ENCODE results near the gene PNPLA6.

DNA sequence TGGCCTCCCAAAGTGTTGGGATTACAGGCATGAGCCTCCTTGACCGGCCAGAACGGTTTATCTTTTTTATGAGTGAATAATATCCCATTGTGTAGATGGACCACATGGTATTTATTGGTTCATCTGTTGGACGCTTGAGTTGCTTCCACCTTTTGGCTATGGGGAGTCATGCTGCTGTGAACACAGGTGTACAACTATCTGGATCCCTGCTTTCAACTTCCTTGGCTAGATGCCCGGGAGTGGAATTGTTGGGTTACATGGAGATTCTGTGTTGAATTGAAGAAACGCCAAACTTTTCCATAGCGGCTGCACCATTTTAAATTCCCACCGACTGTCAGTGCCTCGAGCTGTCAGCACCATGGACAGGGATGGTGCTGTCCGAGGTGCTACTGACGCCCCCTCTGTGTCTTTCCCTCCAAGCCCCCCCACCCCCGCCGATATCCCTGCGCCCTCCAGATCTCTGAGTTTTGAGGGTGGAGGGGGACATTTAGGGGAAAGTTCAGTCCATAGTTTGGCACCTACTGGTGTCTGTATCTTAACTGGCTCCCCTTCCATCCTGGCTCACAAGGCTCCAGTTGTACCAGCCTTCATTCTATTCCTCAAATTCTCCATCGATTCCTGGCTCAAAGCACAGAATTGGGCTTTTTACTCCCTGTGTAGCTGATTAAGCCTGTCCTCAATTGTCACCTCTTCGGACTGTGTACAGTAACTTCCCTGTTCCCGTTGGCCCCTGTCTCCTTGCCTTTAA lies 27.3 kb downstream of the PNPLA6 start:
- TF ChIP-seq PHF8 (conservative IDR thresholded peaks at IDR 0.05; ENCODE audit: low read depth, low read length): no peak
- TF ChIP-seq, protein P1, sequence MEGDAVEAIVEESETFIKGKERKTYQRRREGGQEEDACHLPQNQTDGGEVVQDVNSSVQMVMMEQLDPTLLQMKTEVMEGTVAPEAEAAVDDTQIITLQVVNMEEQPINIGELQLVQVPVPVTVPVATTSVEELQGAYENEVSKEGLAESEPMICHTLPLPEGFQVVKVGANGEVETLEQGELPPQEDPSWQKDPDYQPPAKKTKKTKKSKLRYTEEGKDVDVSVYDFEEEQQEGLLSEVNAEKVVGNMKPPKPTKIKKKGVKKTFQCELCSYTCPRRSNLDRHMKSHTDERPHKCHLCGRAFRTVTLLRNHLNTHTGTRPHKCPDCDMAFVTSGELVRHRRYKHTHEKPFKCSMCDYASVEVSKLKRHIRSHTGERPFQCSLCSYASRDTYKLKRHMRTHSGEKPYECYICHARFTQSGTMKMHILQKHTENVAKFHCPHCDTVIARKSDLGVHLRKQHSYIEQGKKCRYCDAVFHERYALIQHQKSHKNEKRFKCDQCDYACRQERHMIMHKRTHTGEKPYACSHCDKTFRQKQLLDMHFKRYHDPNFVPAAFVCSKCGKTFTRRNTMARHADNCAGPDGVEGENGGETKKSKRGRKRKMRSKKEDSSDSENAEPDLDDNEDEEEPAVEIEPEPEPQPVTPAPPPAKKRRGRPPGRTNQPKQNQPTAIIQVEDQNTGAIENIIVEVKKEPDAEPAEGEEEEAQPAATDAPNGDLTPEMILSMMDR (IDR thresholded peaks at IDR 0.05; ENCODE audit: control extremely low read depth in 1 of 3, insufficient read depth in 1 of 3, low read depth in 1 of 3, low read length in 3 of 3): no peak
- no peak for TF ChIP-seq ZNF274 (IDR thresholded peaks at IDR 0.05; ENCODE audit: borderline replicate concordance, extremely low read depth, low read length)
- TF ChIP-seq EP300 (IDR thresholded peaks at IDR 0.05; ENCODE audit: borderline replicate concordance in 1 of 2, low read depth in 2 of 2, low read length in 2 of 2): no peak
- TF ChIP-seq EZH2 (IDR thresholded peaks at IDR 0.05; ENCODE audit: low read depth, low read length, severe bottlenecking): no peak
- no peak for TF ChIP-seq TAF1 (IDR thresholded peaks at IDR 0.05; ENCODE audit: low read depth, low read length)
- no peak for TF ChIP-seq POLR2A (IDR thresholded peaks at IDR 0.05; ENCODE audit: control extremely low read depth in 1 of 2, low read depth in 2 of 2, low read length in 2 of 2)
- TF ChIP-seq, protein P2, sequence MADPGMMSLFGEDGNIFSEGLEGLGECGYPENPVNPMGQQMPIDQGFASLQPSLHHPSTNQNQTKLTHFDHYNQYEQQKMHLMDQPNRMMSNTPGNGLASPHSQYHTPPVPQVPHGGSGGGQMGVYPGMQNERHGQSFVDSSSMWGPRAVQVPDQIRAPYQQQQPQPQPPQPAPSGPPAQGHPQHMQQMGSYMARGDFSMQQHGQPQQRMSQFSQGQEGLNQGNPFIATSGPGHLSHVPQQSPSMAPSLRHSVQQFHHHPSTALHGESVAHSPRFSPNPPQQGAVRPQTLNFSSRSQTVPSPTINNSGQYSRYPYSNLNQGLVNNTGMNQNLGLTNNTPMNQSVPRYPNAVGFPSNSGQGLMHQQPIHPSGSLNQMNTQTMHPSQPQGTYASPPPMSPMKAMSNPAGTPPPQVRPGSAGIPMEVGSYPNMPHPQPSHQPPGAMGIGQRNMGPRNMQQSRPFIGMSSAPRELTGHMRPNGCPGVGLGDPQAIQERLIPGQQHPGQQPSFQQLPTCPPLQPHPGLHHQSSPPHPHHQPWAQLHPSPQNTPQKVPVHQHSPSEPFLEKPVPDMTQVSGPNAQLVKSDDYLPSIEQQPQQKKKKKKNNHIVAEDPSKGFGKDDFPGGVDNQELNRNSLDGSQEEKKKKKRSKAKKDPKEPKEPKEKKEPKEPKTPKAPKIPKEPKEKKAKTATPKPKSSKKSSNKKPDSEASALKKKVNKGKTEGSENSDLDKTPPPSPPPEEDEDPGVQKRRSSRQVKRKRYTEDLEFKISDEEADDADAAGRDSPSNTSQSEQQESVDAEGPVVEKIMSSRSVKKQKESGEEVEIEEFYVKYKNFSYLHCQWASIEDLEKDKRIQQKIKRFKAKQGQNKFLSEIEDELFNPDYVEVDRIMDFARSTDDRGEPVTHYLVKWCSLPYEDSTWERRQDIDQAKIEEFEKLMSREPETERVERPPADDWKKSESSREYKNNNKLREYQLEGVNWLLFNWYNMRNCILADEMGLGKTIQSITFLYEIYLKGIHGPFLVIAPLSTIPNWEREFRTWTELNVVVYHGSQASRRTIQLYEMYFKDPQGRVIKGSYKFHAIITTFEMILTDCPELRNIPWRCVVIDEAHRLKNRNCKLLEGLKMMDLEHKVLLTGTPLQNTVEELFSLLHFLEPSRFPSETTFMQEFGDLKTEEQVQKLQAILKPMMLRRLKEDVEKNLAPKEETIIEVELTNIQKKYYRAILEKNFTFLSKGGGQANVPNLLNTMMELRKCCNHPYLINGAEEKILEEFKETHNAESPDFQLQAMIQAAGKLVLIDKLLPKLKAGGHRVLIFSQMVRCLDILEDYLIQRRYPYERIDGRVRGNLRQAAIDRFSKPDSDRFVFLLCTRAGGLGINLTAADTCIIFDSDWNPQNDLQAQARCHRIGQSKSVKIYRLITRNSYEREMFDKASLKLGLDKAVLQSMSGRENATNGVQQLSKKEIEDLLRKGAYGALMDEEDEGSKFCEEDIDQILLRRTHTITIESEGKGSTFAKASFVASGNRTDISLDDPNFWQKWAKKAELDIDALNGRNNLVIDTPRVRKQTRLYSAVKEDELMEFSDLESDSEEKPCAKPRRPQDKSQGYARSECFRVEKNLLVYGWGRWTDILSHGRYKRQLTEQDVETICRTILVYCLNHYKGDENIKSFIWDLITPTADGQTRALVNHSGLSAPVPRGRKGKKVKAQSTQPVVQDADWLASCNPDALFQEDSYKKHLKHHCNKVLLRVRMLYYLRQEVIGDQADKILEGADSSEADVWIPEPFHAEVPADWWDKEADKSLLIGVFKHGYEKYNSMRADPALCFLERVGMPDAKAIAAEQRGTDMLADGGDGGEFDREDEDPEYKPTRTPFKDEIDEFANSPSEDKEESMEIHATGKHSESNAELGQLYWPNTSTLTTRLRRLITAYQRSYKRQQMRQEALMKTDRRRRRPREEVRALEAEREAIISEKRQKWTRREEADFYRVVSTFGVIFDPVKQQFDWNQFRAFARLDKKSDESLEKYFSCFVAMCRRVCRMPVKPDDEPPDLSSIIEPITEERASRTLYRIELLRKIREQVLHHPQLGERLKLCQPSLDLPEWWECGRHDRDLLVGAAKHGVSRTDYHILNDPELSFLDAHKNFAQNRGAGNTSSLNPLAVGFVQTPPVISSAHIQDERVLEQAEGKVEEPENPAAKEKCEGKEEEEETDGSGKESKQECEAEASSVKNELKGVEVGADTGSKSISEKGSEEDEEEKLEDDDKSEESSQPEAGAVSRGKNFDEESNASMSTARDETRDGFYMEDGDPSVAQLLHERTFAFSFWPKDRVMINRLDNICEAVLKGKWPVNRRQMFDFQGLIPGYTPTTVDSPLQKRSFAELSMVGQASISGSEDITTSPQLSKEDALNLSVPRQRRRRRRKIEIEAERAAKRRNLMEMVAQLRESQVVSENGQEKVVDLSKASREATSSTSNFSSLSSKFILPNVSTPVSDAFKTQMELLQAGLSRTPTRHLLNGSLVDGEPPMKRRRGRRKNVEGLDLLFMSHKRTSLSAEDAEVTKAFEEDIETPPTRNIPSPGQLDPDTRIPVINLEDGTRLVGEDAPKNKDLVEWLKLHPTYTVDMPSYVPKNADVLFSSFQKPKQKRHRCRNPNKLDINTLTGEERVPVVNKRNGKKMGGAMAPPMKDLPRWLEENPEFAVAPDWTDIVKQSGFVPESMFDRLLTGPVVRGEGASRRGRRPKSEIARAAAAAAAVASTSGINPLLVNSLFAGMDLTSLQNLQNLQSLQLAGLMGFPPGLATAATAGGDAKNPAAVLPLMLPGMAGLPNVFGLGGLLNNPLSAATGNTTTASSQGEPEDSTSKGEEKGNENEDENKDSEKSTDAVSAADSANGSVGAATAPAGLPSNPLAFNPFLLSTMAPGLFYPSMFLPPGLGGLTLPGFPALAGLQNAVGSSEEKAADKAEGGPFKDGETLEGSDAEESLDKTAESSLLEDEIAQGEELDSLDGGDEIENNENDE (IDR thresholded peaks at IDR 0.05; ENCODE audit: insufficient replicate concordance, low read length): no peak
- TF ChIP-seq ASH2L (IDR thresholded peaks at IDR 0.05; ENCODE audit: low read length): no peak
- TF ChIP-seq BACH1 (IDR thresholded peaks at IDR 0.05; ENCODE audit: low read length): no peak

All from H1 (cell line).